ENCODE results near the gene SNX6. TPM values are rescaled to one million over a fixed set of nuclear protein-coding genes. Genes with fewer than 3 reads are reported as not detected.
"Not testable (repeated sequence)": the region's sequence is repeated elsewhere in the genome, so short reads cannot be mapped to it uniquely, and the experiment has no call there.

SNX6 gene
- total and polyA plus RNA-seq, 7 experiments from 2014 or later: 56.6 to 114 (median 63.7) TPM

DNA sequence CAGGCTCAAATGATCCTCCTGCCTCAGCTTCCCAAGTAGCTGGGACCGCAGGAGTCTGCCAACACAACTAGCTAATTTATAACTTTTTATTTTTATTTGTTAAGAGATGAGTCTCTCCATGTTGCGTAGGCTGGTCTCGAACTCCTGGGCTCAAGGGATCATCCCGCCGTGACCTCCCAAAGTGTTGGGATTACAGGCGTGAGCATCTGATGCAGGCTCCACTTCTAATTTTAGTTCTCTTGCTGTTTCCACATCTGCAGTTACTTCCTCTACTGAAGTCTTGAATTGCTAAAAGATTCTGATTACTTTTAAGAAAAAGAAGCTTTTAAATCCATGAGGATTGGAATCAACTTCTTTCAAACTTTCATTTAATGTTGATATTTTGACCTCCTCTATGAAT, 13.4 kb upstream of the SNX6 start:
- no peaks in the 10 kb centered on the region for H3K9me3 ChIP-seq (ENCODE audit: control insufficient read depth in 2 of 3, low read length in 3 of 3)
- Mint-ChIP-seq H3K36me3 (no peaks in the 10 kb centered on the region), H3K4me3 (no peak overlapping the region), H3K27ac (peak overlapping the region in 1 of 9 donors; percentile 19), H3K4me1 (peaks cover 0 to 10% (median 0%) of the 10 kb centered on the region in 7 donors), H3K27me3 (peaks cover 0 to 3% (median 0%) of the 10 kb centered on the region in 5 donors), H3K9me3 (no peaks in the 10 kb centered on the region)
- H3K27ac ChIP-seq (ENCODE audit: low read depth, low read length): no peak overlapping the region
- ChIA-PET CTCF (interaction anchor here (0.6 kb wide), 1 partner anchor 372 kb away, joined by 4 read pairs; no protein-coding TSS in a partner anchor), POLR2A (no interaction called here)
- H3K4me1 ChIP-seq (ENCODE audit: control insufficient read depth in 2 of 2, insufficient read depth in 2 of 2, low read length in 2 of 2): no peaks in the 10 kb centered on the region
- intact Hi-C loops (cut with micrococcal nuclease): no loop called here
- no peak overlapping the region for H3K4me3 ChIP-seq (ENCODE audit: low read length)
- H3K27me3 ChIP-seq (ENCODE audit: control insufficient read depth in 2 of 2, insufficient read depth in 2 of 2, low read length in 2 of 2): no peaks in the 10 kb centered on the region
- ATAC-seq (no peak), DNase-seq (no peak)
- no peaks in the 10 kb centered on the region for H3K36me3 ChIP-seq (ENCODE audit: control insufficient read depth in 2 of 3, insufficient read depth in 3 of 3, low read length in 3 of 3)

DNA sequence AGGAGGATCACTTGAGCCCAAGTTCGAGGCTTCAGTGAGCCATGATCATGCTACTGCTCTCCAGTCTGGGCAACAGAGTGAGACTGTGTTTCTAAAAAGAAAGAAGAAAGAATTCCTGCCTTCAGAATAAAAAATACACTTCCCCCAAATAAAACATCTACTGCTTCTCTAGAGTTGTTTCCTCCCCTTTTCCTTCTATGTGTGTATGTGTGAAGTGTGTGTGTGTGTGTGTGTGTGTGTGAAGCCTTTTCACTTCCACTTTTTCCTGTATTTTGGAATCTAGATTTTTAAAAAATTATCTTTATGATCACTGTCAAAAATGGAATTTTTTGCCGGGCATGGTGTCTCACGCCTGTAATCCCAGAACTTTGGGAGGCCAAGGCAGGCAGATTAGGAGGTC, 12.6 kb upstream of the SNX6 start:
- no peaks in the 10 kb centered on the region for H3K36me3 Mint-ChIP-seq
- peaks cover 0 to 10% (median 0%) of the 10 kb centered on the region in 7 donors for H3K4me1 Mint-ChIP-seq
- H3K27me3 Mint-ChIP-seq: peaks cover 0 to 3% (median 0%) of the 10 kb centered on the region in 5 donors
- ChIA-PET POLR2A (no interaction called here), CTCF (no interaction called here)
- no peak for ATAC-seq
- H3K36me3 ChIP-seq (ENCODE audit: control insufficient read depth in 2 of 3, insufficient read depth in 3 of 3, low read length in 3 of 3): no peaks in the 10 kb centered on the region
- no peak overlapping the region for H3K4me3 Mint-ChIP-seq
- no peaks in the 10 kb centered on the region for H3K9me3 Mint-ChIP-seq
- intact Hi-C loops (cut with micrococcal nuclease): no loop called here
- peak overlapping the region in 1 of 9 donors; percentile 16 for H3K27ac Mint-ChIP-seq
- H3K4me3 ChIP-seq (ENCODE audit: low read length): no peak overlapping the region
- no peaks in the 10 kb centered on the region for H3K9me3 ChIP-seq (ENCODE audit: control insufficient read depth in 2 of 3, low read length in 3 of 3)
- no peaks in the 10 kb centered on the region for H3K27me3 ChIP-seq (ENCODE audit: control insufficient read depth in 2 of 2, insufficient read depth in 2 of 2, low read length in 2 of 2)
- no peak for DNase-seq
- H3K4me1 ChIP-seq (ENCODE audit: control insufficient read depth in 2 of 2, insufficient read depth in 2 of 2, low read length in 2 of 2): no peaks in the 10 kb centered on the region
- no peak overlapping the region for H3K27ac ChIP-seq (ENCODE audit: low read depth, low read length)

DNA sequence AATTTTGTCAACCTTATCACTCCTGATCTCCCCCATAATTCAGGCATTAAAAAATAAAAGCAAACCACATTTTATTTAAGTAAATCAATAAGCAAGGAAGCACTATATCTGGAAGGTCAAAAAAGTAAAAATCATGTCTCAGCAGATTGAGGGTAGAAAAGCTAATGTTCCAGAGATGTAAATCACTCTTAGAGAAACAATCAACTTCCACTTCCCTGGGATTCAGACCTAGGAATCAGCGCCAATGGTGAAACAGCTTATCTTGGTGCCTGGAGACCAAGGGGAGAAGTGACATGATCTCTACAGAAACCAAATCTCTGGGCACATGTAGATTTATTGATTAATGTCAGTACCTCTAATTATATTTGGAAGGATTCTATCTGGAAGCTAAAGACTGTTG, 10.9 kb upstream of the SNX6 start:
- intact Hi-C loops (cut with micrococcal nuclease): no loop called here
- no peak overlapping the region for H3K4me3 Mint-ChIP-seq
- CTCF ChIA-PET: no interaction called here

DNA sequence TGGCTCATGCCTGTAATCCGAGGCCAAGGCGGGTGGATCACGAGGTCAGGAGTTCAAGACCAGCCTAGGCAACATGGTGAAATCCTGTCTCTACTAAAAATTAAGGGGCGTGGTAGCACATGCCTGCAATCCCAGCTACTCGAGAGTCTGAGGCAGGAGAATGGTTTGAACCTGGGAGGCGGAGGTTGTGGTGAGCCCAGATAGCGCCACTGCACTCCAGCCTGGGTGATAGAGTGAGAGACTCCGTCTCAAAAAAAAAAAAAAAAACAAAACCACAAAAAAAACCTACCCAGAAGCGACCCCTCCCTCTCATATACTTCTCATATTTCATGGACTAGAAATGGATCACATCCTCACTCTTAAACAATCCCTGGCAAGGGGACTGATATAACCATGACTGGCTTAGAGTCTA, 4.4 kb upstream of the SNX6 start:
- H3K27ac Mint-ChIP-seq: peak overlapping the region in 1 of 9 donors; percentile 46

More for the DNA sequence above, 10.9 kb upstream of the SNX6 start:
- POLR2A ChIA-PET: no interaction called here
- Histone ChIP-seq H3K27ac (ENCODE audit: low read depth, low read length) (no peak overlapping the region), H3K27me3 (ENCODE audit: control insufficient read depth in 2 of 2, insufficient read depth in 2 of 2, low read length in 2 of 2) (no peaks in the 10 kb centered on the region), H3K36me3 (ENCODE audit: control insufficient read depth in 2 of 3, insufficient read depth in 3 of 3, low read length in 3 of 3) (no peaks in the 10 kb centered on the region), H3K9me3 (ENCODE audit: control insufficient read depth in 2 of 3, low read length in 3 of 3) (no peaks in the 10 kb centered on the region), H3K4me1 (ENCODE audit: control insufficient read depth in 2 of 2, insufficient read depth in 2 of 2, low read length in 2 of 2) (no peaks in the 10 kb centered on the region), H3K4me3 (ENCODE audit: low read length) (no peak overlapping the region)
- ATAC-seq (no peak), DNase-seq (no peak)
- H3K9me3 Mint-ChIP-seq: no peaks in the 10 kb centered on the region
- H3K27me3 Mint-ChIP-seq: peaks cover 0 to 3% (median 0%) of the 10 kb centered on the region in 5 donors
- no peak overlapping the region for H3K27ac Mint-ChIP-seq
- H3K36me3 Mint-ChIP-seq: no peaks in the 10 kb centered on the region
- H3K4me1 Mint-ChIP-seq: peaks cover 0 to 6% (median 0%) of the 10 kb centered on the region in 7 donors

DNA sequence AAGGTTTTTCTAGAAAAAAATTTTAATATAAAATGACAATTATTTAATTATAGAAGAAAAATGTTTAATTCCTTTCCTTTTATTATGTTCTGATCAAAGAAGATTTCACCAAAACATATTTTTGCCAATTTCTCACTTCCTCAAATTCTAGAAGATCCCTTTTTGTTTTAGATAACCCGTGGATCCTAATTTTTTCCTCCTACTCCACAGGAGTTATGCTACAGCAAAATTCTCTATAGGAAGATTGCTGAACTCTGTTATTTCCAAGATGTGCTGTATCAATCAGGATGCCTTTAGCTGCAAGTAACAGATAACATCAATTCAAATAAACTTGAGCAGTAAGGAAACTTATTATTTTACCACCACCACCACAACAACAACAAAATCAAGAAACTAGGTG, 3.8 kb upstream of the SNX6 start:
- Mint-ChIP-seq H3K27ac (no peak overlapping the region), H3K36me3 (peaks cover 0 to 6% (median 0%) of the 10 kb centered on the region in 5 donors), H3K9me3 (peaks cover 0 to 2% (median 0%) of the 10 kb centered on the region in 11 donors), H3K27me3 (peaks cover 0 to 18% (median 0%) of the 10 kb centered on the region in 5 donors), H3K4me3 (no peak overlapping the region), H3K4me1 (peaks cover 6 to 21% (median 16%) of the 10 kb centered on the region in 7 donors)
- H3K4me1 ChIP-seq (ENCODE audit: control insufficient read depth in 2 of 2, insufficient read depth in 2 of 2, low read length in 2 of 2): peaks cover 9 to 11% of the 10 kb centered on the region in 2 donors
- DNase-seq (no peak), ATAC-seq (no peak)
- ChIA-PET CTCF (no interaction called here), POLR2A (no interaction called here)
- peaks cover 0 to 6% (median 0%) of the 10 kb centered on the region in 3 experiments for H3K36me3 ChIP-seq (ENCODE audit: control insufficient read depth in 2 of 3, insufficient read depth in 3 of 3, low read length in 3 of 3)
- no peaks in the 10 kb centered on the region for H3K27me3 ChIP-seq (ENCODE audit: control insufficient read depth in 2 of 2, insufficient read depth in 2 of 2, low read length in 2 of 2)
- intact Hi-C loops (cut with micrococcal nuclease): loop anchor here (5.0 kb wide), 3 partner anchors 96 to 1174 kb away; partner anchors contain the start of genes EAPP (in 1 of the 2), NFKBIA (in 1 of the 2) and RALGAPA1 (in 1 of the 2)
- no peaks in the 10 kb centered on the region for H3K9me3 ChIP-seq (ENCODE audit: control insufficient read depth in 2 of 3, low read length in 3 of 3)
- H3K27ac ChIP-seq (ENCODE audit: low read depth, low read length): no peak overlapping the region
- H3K4me3 ChIP-seq (ENCODE audit: low read length): no peak overlapping the region

More for the DNA sequence above, 4.4 kb upstream of the SNX6 start:
- POLR2A ChIA-PET; H3K9me3 ChIP-seq (ENCODE audit: control insufficient read depth in 2 of 3, low read length in 3 of 3); H3K36me3 Mint-ChIP-seq; H3K4me3 ChIP-seq (ENCODE audit: low read length); H3K27me3 ChIP-seq (ENCODE audit: control insufficient read depth in 2 of 2, insufficient read depth in 2 of 2, low read length in 2 of 2); DNase-seq; H3K36me3 ChIP-seq (ENCODE audit: control insufficient read depth in 2 of 3, insufficient read depth in 3 of 3, low read length in 3 of 3); H3K4me1 ChIP-seq (ENCODE audit: control insufficient read depth in 2 of 2, insufficient read depth in 2 of 2, low read length in 2 of 2); ATAC-seq; H3K27ac ChIP-seq (ENCODE audit: low read depth, low read length); H3K9me3 Mint-ChIP-seq; H3K4me3 Mint-ChIP-seq; CTCF ChIA-PET: not testable (repeated sequence)
- Mint-ChIP-seq H3K4me1 (peaks cover 5 to 15% (median 10%) of the 10 kb centered on the region in 7 donors), H3K27me3 (peaks cover 0 to 18% (median 0%) of the 10 kb centered on the region in 5 donors)
- intact Hi-C loops (cut with micrococcal nuclease): loop anchor here (5.0 kb wide), 3 partner anchors 97 to 1173 kb away; partner anchors contain the start of genes EAPP (in 1 of the 2), NFKBIA (in 1 of the 2) and RALGAPA1 (in 1 of the 2)

DNA sequence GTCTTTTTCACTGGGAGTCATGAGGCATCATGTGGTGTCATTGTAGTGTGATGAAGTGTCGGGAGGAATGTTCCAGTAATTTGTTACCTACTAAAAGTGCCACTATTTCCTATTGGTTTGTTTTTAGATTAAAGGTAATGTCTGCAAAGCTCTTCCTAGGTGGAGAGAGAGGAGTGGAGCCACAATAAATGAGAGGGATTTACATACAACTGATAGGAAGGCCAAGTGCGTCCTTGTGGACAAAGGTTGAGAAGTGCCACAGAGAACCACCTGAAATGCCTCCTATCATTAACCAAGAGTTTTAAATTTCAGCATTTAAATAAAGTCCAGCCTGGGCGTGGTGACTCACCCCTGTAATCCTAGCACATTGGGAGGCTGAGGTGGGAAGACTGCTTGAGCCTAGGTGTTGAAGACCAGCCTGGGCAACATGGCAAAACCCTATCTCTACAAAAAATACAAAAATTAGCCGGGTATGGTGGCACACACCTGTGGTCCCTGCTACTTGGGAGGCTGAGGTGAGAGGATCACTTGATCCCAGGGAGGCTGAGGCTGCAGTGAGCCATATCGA, 2.5 kb upstream of the SNX6 start:
- CTCF ChIA-PET: interaction anchor here (0.8 kb wide), 1 partner anchor 9 kb away, joined by 3 read pairs; no protein-coding TSS in a partner anchor
- peaks cover 0 to 6% (median 0%) of the 10 kb centered on the region in 5 donors for H3K36me3 Mint-ChIP-seq
- no peaks in the 10 kb centered on the region for H3K27me3 ChIP-seq (ENCODE audit: control insufficient read depth in 2 of 2, insufficient read depth in 2 of 2, low read length in 2 of 2)
- H3K4me1 ChIP-seq (ENCODE audit: control insufficient read depth in 2 of 2, insufficient read depth in 2 of 2, low read length in 2 of 2): peaks cover 16 to 17% of the 10 kb centered on the region in 2 donors
- H3K9me3 ChIP-seq (ENCODE audit: control insufficient read depth in 2 of 3, low read length in 3 of 3): no peaks in the 10 kb centered on the region
- peaks cover 0 to 6% (median 0%) of the 10 kb centered on the region in 3 experiments for H3K36me3 ChIP-seq (ENCODE audit: control insufficient read depth in 2 of 3, insufficient read depth in 3 of 3, low read length in 3 of 3)
- peak overlapping the region in 2 of 9 donors; percentile 18 to 28 for H3K27ac Mint-ChIP-seq
- intact Hi-C loops (cut with micrococcal nuclease): loop anchor here (5.0 kb wide), 3 partner anchors 95 to 1175 kb away; partner anchors contain the start of genes EAPP (in 1 of the 2), NFKBIA (in 1 of the 2) and RALGAPA1 (in 1 of the 2)
- H3K27ac ChIP-seq (ENCODE audit: low read depth, low read length): no peak overlapping the region
- peaks cover 6 to 31% (median 24%) of the 10 kb centered on the region in 7 donors for H3K4me1 Mint-ChIP-seq
- POLR2A ChIA-PET: no interaction called here
- H3K27me3 Mint-ChIP-seq: peaks cover 0 to 18% (median 0%) of the 10 kb centered on the region in 5 donors
- DNase-seq (no peak), ATAC-seq (no peak)
- peaks cover 0 to 2% (median 0%) of the 10 kb centered on the region in 11 donors for H3K9me3 Mint-ChIP-seq
- H3K4me3 Mint-ChIP-seq: peak overlapping the region in 1 of 10 donors; percentile 64
- H3K4me3 ChIP-seq (ENCODE audit: low read length): no peak overlapping the region
